Peyer's patch (tissue), 4 donors: ENCODE data around the gene TLK1.

Experiments used
- CTCF ChIP-seq, 6 experiments: fragments of 450-650 bp in 4 of 6; fragments of 200-600 bp in 2 of 6; sonication (generic) in 1 of 6; IDR thresholded peaks; one replicate each; pipeline ENCODE4 v1.5.1; 2017 to 2019; ENCODE audit warnings: antibody characterized with exemption in 6 of 6, mild to moderate bottlenecking in 3 of 6, moderate library complexity in 1 of 6
- POLR2A ChIP-seq, 2 donors: fragments of 450-650 bp; IDR thresholded peaks; one replicate each; pipeline ENCODE4 v1.5.1; 2017; ENCODE audit warnings: antibody characterized with exemption in 2 of 2, mild to moderate bottlenecking in 2 of 2, moderate library complexity in 2 of 2

- TF ChIP-seq CTCF (IDR thresholded peaks at IDR 0.05) (no peak), POLR2A (IDR thresholded peaks at IDR 0.05) (no peak)
Observed at GRCh38 chr2:171142398-171142797, 18.3 kb downstream of the TLK1 start.
